GM13976 (cell line): ENCODE measurements around the gene TMEM191C.

ENCODE experiments used
- DNase-seq: peaks from one replicate; pipeline ENCODE4 v3.0.0; 2012; ENCODE audit warnings: low spot score
- in situ Hi-C: fragments of 300-500 bp; cut with MboI; formaldehyde crosslinking; loops from one replicate; pipeline ENCODE4 v1.12.0; 2022; ENCODE audit warnings: low sequenced_read_pairs, mixed read lengths, inconsistent platforms; ENCODE audit not compliant: unreplicated experiment
- TF ChIP-seq, protein P1 (sequence below): IDR thresholded peaks from 2 replicates; pipeline ENCODE4 v1.5.1; 2012; ENCODE audit warnings: borderline replicate concordance, mild to moderate bottlenecking; ENCODE audit not compliant: insufficient read depth; ENCODE audit errors: extremely low read depth, missing control alignments, control extremely low read depth

TMEM191C gene

DNA sequence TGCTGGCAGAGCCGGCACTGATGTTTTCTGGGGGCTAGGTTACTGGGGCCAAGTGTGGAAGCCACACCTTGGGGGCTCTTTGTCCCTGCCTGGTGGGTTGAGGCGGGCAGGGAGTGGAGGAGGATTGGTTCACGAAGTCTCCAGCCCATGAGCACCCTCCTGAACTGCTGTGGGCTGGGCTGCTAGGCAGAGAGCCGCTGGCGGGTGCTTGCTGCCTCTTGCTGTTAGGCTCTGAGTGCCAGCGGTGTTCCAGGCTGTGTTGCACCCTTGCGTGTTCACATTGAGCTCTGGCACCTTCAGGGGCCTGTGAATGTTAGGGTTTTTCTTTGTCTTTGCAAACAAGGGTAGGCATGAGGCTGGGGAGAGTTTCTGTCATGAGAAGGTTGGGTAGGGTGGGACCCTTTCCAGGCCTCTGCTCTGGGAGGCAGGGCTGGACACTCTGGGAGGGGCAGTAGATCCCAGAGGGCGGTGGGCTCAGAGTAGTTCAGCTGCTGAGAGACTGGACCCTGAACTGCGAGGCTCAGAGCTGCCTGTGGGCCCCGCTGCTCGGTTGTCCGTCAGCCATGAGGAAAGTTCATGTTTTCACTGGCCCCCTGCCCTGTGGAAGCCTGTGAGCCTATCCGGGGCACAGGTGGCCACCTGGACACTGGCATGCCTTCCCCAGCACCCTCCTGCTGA lies 24.0 kb upstream of the TMEM191C start:
- TF ChIP-seq, protein P1, sequence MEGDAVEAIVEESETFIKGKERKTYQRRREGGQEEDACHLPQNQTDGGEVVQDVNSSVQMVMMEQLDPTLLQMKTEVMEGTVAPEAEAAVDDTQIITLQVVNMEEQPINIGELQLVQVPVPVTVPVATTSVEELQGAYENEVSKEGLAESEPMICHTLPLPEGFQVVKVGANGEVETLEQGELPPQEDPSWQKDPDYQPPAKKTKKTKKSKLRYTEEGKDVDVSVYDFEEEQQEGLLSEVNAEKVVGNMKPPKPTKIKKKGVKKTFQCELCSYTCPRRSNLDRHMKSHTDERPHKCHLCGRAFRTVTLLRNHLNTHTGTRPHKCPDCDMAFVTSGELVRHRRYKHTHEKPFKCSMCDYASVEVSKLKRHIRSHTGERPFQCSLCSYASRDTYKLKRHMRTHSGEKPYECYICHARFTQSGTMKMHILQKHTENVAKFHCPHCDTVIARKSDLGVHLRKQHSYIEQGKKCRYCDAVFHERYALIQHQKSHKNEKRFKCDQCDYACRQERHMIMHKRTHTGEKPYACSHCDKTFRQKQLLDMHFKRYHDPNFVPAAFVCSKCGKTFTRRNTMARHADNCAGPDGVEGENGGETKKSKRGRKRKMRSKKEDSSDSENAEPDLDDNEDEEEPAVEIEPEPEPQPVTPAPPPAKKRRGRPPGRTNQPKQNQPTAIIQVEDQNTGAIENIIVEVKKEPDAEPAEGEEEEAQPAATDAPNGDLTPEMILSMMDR: no peak
- in situ Hi-C loops: no loop called here
- no peak for DNase-seq

DNA sequence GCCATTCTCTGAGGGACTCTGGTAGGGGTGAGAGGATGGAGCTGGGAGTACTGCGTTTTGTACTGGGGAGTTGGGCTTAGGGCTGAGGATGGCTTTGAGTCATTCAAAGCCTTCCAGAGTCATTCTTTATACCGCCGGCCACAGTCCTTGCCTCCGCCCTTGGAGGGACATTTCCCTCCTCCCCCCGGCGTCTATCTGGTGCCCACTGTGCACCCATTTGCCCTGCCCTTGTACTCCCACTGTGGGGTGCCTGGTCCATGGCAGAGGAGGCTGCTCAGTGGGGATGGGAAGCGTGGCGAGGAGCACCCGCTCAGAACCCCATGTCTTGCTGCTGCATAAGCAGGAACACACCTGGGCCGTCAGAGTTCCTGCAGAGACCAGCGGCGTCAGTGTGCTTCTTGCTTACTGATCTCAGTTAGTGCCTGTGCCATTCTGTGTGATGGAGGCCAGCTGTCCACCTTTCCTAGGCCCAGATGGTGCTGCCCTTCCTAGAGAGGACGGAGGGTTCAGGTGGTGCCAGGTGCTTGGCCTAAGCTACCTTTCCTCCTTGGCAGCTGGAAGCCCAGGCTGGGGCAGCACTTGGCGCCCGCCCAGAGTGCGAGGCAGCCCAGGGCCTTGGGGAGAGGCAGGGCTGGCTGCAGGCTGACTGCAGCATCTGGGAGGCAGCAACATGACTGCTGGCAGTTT lies 23.3 kb upstream of the TMEM191C start:
- TF ChIP-seq, protein P1: no peak
- in situ Hi-C loops: no loop called here
- no peak for DNase-seq

DNA sequence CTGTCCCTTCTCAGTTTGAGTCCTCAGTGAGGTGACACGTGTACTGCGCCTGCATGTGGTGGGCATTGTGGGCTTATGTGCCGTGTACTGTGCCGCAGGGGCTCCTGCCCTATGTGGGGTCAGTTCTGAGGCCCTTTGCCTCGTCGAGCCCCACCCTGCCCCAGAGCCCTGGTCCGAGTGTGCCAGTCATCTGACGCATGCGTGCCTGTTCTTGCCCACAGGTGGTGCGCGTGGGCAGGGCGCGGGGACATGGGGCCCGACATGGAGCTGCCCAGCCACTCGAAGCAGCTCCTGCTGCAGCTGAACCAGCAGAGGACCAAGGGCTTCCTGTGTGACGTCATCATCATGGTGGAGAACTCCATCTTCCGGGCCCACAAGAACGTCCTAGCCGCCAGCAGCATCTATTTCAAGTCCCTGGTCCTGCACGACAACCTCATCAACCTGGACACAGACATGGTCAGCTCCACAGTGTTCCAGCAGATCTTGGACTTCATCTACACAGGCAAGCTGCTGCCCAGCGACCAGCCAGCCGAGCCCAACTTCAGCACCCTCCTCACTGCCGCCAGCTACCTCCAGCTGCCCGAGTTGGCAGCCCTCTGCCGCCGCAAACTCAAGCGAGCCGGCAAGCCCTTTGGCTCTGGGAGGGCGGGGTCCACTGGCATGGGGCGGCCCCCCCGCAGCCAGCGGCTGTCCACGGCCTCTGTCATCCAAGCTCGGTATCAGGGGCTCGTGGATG lies 22.3 kb upstream of the TMEM191C start:
- DNase-seq: no peak
- in situ Hi-C loops: no loop called here
- TF ChIP-seq, protein P1: no peak

DNA sequence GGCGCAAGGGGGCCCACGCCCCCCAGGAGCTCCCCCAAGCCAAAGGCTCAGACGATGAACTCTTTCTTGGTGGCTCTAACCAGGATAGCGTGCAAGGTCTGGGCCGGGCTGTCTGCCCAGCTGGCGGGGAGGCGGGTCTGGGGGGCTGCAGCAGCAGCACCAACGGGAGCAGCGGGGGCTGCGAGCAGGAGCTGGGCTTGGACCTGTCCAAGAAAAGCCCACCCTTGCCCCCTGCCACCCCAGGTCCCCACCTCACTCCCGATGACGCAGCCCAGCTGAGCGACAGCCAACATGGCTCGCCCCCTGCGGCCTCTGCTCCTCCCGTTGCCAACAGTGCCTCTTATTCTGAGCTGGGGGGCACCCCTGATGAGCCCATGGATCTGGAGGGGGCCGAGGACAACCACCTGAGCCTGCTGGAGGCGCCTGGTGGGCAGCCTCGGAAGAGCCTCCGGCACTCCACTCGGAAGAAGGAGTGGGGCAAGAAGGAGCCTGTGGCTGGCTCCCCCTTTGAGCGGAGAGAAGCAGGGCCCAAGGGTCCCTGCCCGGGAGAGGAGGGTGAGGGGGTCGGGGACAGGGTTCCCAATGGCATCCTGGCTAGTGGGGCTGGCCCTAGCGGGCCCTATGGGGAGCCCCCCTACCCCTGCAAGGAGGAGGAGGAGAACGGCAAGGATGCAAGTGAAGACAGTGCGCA lies 21.6 kb upstream of the TMEM191C start:
- DNase-seq: no peak
- TF ChIP-seq, protein P1: no peak
- in situ Hi-C loops: no loop called here

DNA sequence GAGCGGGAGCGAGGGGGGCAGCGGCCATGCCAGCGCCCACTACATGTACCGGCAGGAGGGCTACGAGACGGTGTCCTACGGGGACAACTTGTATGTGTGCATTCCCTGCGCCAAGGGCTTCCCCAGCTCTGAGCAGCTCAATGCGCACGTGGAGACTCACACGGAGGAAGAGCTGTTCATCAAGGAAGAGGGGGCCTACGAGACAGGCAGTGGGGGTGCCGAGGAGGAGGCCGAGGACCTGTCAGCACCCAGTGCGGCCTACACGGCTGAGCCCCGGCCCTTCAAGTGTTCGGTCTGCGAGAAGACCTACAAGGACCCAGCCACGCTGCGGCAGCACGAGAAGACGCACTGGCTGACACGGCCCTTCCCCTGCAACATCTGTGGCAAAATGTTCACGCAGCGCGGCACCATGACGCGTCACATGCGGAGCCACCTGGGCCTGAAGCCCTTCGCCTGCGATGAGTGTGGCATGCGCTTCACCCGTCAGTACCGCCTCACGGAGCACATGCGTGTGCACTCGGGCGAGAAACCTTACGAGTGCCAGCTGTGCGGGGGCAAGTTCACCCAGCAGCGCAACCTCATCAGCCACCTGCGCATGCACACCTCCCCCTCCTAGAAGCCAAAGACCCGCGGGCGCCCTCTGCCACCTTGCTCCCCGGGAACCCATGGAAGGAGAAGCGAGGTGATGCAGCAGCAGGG lies 20.9 kb upstream of the TMEM191C start:
- no peak for DNase-seq
- in situ Hi-C loops: no loop called here
- TF ChIP-seq, protein P1: no peak
